Effector CD4-positive, alpha-beta T cell (primary cell): ENCODE measurements around the gene CWH43.
"Not testable (repeated sequence)": the region's sequence is repeated elsewhere in the genome, so short reads cannot be mapped to it uniquely, and the experiment has no call there.

Experiments
- DNase-seq: peaks from one replicate; pipeline ENCODE4 v3.0.0-alpha.2; 2020

The CWH43 gene

DNA sequence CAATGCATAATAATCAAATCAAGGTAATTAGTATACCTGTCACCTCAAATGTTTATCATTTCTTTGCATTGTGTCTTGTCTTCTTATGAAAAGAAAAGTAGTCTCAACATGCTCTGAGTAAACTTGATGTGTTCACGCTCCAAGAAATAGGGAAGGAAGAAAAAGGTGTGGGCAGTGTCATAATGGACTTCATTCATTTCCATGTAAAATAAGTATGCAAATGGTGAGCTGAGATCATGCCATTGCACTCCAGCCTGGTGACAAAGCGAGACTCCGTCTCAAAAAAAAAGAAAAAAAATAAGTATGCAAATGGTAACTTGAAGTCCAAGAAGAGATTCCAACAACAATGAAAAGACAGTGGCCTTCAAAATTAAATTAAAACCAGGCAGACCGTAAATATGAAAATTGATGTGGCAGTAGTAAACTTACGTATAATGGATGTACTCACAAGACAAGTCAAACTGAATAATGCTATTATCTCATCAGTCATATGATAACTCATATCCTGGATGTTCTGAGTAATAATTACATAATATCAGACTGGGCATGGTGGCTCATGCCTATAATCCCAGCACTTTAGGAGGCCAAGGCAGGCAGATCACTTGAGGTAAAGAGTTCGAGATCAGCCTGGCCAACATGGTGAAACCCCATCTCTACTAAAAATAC is 6.0 kb upstream of the CWH43 start:
- DNase-seq, result no peak

DNA sequence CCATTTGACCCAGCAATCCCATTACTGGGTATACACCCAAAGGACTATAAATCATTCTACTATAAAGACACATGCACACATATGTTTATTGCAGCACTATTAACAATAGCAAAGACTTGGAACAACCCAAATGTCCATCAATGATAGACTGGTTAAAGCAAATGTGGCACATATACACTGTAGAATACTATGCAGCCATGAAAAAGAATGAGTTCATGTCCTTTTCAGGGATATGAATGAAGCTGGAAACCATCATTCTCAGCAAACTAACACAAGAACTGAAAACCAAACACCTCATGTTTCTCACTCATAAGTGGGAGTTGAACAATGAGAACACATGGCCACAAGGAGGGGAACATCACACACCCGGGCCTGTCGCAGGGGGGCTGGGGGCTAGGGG is 2.1 kb upstream of the CWH43 start:
- DNase-seq, result not testable (repeated sequence)

DNA sequence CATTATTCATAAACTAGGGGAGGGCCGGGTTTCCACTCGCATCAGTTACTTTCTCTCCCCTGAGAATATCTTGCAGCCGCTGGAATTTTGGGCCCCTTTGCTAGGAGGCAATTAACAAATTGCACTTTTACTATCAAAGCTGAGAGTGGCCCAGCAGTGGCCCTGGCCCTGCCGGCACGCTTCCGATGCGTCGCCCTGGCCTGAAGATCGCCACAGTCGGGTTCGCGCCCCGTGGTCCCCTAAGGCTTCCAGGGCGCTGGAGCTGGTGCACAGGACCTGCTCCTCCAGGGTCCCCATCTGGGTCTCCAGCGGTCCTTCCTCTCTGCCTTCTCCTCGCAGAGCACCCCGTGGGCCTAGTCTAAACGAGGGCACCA is 486 bp upstream of the CWH43 start:
- DNase-seq, result no peak

DNA sequence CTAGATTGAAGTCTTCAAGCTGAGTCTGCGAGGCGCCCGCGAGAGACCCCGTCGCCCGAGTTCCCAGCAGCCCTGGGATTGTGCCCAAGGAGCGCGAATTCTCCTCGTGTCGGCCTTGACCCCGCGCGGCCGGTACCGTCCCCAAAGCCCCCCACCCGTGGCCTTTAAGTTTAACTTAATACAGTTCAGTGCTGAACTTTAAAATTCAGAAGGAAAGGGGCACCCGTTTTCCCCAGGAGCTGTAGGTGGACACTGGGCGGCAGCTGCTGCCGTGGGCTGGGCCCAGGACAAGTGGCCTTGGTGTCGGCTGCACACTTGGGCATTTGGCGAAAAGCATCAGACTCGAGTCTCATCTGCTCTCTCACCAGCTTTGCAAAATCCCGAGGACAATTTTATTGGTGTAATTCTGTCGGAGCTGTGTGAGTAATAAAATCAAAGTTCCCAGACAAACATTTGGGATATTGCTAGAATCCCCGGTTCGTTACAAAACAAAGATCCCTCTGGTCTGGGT is 634 bp downstream of the CWH43 start:
- DNase-seq, result no peak

DNA sequence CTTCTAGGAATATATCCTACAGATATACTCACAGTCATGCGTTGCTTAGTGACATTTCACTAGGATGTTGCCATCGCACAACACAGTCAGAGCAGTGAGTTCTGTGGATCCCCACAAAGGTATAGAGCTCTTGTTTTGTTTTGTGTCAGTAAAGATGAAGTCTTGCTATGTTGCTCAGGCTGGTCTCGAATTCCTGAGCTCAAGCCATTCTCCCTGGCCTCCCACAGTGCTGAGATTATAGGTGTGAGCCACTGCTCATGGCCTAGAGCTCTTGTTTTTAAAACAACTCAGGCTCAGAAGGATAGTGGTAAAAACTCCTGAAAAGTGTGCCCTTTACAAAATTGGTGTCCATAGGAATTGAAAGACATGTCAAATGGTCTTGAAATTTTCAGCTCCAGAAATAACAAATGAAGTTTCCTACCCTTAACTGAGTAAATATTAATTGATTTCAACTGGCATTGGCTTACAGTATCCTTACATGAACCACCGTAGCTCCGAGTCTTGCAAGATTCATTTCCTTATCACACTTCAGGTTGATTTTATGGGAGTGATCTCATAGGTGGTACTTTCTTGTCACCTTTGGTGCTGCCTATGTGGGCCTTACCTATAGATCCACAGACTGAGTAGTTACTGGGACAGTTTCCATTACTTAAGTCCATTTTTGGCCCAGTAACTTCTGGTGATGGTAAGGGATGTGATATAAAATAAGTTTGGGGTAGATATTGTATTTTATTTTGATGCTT is 3.6 kb downstream of the CWH43 start:
- no peak for DNase-seq

DNA sequence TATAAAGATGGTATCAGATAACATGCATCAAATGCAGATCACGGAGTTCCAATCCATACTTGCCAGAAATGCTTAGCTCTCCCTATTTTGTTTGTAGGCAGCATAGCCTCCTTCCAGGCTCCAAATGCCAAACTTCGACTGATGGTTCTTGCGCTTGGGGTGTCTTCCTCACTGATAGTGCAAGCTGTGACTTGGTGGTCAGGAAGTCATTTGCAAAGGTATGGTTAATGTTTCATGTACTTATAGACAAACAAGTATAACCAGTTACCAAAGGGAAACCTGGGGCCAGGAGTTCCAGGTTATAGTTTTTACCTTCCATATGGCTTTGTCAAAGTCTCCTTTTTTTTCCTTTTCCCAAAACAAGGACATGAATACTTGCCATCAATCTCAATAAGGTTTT is 5.3 kb downstream of the CWH43 start:
- no peak for DNase-seq

DNA sequence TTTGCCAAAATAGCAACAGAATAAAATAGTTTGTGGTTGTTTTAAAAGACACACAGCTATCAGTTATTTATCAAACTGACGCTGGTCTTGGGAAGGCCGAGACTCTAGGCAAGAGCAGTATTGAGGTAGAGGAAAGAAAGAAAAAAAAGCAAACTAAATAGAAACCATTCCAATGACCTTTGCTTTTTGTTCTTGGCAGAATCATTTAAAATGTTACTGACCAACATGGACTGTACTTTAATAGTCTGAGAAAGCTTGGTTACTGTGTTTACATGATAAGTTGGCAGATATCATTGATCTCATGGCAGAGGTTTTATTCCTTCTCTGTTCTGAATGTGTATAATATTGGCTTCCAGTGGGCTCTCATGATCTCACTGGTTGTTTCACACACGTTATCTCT is 11.9 kb downstream of the CWH43 start:
- DNase-seq, result no peak

DNA sequence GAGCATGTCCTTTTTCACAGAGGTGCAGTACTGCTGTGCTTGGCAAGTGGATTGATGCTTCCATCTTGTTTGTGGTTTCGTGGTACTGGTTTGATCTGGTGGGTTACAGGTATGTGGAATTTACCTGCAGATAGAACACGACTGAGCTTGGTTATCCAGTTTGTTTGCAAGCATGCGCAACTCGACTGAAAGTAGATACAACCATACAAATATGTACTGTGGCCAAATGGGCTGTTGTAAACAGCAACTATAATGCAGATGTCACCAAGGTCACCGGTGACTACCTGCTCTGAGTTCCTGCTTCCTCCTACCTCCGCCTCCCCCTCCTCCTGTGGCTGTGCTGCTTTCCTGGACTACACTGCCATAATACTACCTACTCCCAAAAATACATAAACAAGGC is 12.4 kb downstream of the CWH43 start:
- DNase-seq, result no peak

DNA sequence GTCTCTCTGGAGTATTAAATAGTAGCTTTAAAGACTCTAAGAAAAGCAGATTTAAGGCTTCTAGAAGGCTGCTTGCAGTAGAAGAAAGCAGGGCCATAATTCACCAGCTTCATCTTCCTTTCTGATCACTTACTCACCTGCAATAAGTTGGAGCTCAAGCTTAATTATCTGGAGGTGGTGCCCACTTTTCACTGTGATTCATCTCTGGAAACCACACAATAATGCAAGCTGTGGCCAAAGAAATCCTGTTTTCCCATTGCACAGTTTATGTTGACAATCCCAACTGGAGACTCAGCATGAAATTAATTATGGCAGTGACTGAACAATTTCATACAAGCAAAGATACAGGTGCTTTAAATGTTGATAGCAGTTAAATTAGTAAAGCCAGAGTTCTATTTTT is 14.7 kb downstream of the CWH43 start:
- no peak for DNase-seq

DNA sequence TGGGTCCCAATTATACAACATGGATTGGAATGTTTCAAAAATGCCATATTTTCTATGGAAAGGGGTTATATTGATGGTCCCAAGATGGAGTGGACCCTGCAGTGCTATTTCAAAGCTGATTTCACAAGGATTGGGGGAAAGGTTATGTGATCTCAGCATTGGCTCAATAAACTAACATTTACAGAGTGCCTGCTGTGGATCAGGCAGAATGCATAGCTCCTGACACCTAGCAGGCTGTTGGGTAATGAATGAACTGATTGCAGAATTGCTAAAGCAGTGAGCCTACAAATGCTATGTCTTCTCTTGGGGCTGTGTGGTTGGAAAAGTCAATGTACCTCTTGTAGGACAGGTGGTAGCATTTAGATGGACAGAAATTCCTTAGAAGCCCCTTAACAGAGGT is 16.9 kb downstream of the CWH43 start:
- DNase-seq, result no peak

DNA sequence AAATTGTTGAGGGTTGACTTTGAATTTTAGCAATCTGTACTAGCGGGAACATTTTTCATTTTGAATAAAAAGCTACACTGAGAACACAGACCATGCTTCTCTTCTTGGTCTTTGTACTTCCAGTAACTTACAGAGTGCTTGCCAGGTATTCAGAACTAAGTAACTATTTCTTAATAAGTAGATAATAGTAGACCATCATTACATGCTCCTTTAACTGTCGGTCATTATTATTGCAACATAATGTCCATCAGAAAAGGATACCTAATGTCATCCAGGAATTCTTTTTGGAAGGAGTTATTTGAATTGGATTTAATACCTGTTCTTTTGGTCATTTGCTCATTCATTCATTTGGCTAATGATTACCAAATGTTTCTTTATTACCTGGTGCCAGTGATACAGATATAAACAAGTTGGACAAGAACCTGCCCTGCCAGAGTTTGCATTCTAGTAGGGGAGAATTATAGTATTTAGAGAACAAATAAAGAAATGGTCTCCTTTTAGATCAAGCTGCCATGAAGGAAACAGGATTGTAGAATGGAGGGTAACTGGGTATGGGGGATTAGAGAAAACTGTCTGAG is 32.7 kb downstream of the CWH43 start:
- DNase-seq, result no peak

DNA sequence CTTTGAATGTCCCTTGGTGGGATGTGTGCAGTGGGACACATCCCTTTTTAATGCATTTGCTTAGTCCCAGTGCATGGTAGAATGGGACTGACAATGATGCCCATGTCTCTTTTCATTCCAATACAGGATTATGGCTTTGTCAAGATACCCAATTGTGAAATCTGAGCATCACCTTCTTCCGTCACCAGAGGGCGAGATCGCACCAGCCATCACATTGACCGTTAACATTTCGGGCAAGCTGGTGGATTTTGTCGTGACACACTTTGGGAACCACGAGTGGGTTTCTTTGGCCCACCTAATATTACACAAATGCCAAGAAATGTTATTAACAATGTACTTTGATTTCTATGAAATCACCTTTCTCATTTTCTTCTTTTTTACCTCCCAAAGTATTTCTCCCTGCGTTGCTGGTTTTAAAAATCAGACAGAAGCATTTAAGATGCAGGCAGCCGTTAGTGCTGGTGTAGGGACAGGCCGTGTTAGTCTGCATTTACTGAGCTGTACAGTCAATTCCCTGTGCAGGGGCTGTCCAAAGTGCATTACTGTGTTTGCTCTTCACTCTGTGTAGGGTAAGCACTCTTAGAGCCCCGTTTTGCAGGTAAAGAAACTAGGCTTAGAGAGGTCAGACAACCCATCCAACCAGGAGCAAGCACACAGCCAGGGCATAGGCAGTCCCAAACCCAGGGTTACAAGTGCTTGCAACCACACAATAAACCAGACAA is 46.5 kb downstream of the CWH43 start:
- DNase-seq, result no peak

DNA sequence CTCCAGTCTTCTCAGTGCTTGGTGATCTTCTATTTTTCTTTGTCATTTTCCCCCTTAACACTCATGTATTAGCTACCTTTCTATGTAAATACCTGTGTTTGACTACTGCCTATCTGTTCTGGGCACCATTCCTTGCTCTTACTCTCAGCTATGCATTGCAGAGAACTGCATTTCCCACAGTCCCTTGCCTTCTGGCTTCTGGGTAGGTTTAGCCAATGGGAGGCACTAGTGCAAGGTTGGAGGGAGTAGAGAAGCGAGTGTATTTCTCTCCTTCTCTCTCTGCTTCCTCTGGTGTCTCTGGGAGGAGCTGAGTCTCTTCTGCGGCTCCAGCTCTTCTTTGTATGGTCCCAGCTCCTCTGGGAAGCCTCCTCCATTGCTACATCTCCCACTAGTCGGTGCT is 50.5 kb downstream of the CWH43 start:
- DNase-seq, result no peak

DNA sequence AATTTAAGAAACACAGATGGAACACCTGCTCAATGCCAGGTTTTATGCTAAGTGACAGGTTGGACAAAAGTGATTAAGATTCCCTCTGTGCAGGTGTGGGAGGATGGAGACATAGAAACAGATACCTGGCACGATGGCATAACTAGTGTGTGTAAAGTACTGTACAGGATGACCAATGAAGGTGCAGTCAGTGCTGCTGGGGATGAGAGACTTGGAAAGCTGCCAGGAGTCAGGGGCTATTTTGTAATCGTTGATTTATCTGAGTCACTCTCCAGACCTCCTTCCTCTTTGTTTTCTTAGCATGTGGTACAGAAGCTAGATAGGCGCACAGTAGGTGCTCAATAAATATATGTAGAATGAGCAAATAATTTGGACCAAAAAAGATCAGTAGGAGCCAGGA is 58.2 kb downstream of the CWH43 start:
- no peak for DNase-seq

DNA sequence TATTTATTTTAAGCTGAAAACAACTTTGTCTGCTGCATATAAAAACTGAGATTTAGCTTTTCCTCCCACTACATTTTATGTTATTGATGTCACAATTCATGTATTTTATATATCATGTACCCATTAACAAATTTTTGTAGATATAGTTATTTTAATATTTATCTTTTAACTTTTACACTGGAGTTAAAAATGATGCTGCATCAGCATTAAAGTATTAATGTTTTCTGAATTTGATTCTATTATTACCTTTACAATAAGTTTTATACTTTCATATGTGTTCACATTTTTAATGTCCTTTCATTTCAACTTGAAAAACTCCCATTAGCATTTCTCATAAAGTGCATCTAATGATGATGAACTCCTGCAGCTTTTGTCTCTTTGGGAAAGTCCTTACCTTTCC is 72.2 kb downstream of the CWH43 start:
- no peak for DNase-seq

DNA sequence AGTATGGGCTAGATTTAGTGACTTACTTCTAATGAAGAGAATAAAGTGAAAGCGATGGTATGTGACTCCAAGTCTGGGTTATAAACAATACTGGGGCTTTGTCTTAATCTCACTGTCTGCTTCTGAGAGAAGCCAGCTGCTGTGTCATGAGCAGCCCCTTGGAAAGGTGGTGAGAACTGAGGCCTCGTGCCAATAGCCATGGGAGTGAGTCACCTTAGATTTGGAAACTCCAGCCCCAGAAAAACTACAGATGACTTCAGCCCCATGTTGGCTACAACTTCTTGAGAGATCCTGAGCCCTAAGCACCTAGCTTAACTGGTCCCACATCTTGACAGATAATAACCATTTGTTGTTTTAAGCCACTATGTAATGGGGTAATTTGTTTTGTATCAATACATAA is 77.6 kb downstream of the CWH43 start:
- DNase-seq, result no peak

DNA sequence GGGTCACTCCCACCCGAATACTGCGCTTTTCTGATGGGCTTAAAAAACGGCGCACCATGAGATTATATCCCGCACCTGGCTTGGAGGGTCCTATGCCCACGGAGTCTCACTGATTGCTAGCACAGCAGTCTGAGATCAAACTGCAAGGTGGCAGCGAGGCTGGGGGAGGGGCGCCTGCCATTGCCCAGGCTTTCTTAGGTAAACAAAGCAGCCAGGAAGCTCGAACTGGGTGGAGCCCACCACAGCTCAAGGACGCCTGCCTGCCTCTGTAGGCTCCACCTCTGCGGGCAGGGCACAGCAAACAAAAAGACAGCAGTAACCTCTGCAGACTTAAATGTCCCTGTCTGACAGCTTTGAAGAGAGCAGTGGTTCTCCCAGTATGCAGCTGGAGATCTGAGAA is 86.1 kb downstream of the CWH43 start:
- not testable (repeated sequence) for DNase-seq

DNA sequence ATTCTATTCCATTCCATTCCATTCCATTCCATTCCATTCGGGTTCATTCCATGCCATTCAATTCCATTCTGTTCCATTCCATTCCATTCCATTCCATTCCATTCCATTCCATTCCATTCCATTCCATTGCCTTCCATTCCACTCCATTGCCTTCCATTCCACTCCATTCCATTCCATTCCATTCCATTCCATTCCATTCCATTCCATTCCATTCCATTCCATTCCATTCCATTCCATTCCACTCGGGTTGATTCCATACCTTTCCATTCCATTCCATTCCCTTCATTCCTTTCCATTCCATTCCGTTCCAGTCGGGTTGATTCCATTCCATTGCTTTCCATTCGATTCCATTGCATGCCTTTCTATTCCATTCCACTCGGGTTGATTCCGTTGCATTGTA is 105.8 kb downstream of the CWH43 start:
- DNase-seq, result not testable (repeated sequence)

DNA sequence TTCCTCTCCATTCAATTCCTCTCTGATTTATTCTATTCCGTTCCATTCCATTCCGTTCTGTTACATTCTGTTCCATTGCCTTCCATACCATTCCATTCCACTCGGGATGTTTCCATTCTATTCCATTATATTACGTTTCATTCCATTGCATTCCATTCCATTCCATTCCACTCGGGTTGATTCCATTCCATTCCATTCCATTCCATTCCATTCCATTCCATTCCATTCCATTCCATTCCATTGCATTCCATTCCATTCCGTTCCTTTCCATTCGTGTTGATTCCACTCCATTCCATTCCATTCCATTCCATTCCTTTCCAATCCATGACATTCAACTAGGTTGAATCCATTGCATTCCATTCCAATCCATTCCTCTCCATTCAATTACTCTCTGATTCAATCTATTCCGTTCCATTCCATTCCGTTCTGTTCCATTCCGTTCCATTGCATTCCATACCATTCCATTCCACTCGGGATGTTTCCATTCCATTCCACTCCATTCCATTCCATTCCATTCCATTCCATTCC is 106.6 kb downstream of the CWH43 start:
- DNase-seq, result not testable (repeated sequence)

DNA sequence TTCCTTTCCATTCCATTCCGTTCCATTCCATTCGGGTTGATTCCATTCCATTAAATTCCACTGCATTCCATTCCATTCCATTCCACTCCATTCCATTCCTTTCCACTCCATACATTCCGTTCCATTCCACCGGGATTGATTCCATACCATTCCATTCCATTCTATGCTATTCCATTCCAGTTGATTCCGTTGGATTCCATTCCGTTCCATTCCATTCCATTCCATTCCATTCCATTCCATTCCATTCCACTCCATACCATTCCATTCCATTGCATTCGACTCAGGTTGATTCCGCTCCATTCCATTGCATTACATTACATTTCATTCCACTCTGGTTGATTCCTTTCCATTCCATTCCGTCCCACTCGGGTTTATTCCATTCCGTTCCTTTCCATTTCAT is 110.1 kb downstream of the CWH43 start:
- not testable (repeated sequence) for DNase-seq

DNA sequence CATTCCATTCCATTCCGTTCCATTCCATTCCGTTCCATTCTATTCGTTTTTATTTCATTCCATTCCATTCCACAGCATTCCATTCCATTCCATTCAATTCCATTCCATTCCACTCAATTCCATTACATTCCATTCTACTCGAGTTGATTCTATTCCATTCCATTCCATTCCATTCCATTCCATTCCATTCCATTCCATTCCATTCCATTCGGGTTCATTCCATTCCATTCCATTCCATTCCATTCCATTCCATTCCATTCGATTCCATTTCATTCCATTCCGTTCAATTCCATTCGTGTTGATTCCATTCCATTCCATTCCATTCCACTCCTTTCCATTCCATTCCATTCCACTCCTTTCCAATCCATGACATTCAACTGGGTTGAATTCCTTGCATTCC is 110.6 kb downstream of the CWH43 start:
- not testable (repeated sequence) for DNase-seq

DNA sequence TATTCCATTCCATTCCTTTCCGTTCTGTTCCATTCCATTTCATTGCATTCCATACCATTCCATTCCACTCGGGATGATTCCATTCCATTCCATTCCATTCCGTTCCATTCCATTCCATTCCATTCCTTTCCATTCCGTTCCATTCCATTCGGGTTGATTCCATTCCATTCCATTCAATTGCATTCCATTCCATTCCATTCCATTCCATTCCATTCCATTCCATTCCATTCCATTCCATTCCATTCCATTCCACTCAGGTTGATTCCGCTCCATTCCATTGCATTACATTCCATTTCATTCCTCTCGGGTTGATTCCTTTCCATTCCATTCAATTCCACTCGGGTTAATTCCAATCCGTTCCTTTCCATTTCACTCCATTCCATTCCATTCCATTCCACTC is 111.0 kb downstream of the CWH43 start:
- not testable (repeated sequence) for DNase-seq

DNA sequence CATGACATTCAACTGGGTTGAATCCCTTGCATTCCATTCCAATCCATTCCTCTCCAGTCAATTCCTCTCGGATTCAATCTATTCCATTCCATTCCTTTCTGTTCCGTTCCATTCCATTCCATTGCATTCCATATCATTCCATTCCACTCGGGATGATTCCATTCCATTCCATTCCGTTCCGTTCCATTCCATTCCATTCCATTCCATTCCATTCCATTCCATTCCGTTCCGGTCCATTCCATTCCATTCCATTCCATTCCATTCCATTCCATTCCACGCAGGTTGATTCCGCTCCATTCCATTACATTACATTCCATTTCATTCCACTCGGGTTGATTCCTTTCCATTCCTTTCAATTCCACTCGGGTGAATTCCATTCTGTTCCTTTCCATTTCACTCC is 111.4 kb downstream of the CWH43 start:
- not testable (repeated sequence) for DNase-seq
